GM18519 (cell line): ENCODE data around the gene PKD1L1.

Source experiments
- ATAC-seq: cut with Tn5 transposase; IDR thresholded peaks from one replicate; pipeline ENCODE4 v1.9.1; 2021; ENCODE audit warnings: mild to moderate bottlenecking, moderate library complexity; ENCODE audit not compliant: unreplicated experiment, low FRiP score

Gene PKD1L1

DNA sequence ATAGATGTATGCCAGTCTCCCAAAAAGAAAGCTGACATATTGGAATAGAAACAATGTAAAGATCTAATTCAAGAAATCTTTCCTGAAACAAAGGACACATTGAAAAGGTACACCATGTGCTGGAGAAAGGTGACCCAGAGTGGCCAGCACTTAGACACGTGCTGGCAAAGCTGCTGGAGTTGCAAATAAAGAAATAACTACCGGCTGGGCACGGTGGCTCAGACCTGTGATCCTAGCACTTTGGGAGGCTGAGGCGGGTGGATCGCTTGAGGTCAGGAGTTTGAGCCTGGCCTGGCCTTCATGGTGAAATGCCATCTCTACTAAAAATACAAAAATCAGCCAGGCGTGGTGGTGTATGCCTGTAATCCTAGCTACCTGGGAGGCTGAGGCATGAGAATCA is 35.9 kb downstream of the PKD1L1 start:
- no peak for ATAC-seq

- ATAC-seq = no peak
Observed at GRCh38 chr7:47908720-47909119, 39.5 kb downstream of the PKD1L1 start.

- ATAC-seq = no peak
Observed at GRCh38 chr7:47907981-47908616, 40.2 kb downstream of the PKD1L1 start.

- no peak for ATAC-seq
Observed at GRCh38 chr7:47906883-47907282, 41.4 kb downstream of the PKD1L1 start.

- no peak for ATAC-seq
Observed at GRCh38 chr7:47905076-47905920, 43.0 kb downstream of the PKD1L1 start.

DNA sequence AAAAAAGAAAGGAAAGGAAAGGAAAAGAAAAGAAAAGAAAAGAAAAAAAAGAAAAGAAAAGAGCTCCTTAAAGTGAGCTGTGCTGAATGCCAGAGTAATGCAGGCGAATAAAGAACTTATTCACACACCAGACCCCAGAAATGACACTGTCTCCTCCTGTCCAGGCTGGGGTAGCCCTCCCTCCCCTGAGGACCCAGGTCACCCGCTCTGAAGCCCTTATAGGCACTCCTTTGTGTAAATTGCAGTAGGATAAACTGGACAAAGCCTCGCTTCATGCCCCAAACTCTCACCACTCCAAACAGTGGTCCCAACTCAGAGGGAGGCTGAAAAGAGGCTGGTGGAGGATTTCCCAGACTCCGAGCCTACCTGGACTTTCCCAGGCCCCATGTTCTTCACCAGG is 46.3 kb downstream of the PKD1L1 start:
- ATAC-seq = no peak

DNA sequence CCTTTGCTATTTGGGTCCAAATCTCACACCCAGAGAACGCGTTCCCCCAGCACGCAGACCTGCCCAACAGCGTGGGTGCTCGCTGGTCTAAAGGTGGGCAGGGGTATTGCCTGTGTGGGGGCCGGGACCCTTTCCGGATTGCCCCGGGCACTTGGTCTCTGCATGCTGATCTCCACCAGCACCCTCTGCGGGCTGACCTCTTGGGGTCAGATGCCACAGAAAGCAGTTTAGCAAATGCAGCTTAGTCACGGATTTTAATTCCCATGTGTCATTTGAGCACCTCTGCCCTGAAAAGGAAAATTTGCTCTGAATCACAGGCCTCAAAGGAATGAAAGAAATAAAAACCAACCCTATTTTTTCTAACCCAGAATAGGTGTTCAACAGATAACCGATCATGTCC is 46.7 kb downstream of the PKD1L1 start:
- ATAC-seq = no peak

GRCh38 chr7:47897831-47898230 is 50.4 kb downstream of the PKD1L1 start:
- no peak for ATAC-seq

GRCh38 chr7:47896809-47897423 is 51.4 kb downstream of the PKD1L1 start:
- ATAC-seq = no peak

DNA sequence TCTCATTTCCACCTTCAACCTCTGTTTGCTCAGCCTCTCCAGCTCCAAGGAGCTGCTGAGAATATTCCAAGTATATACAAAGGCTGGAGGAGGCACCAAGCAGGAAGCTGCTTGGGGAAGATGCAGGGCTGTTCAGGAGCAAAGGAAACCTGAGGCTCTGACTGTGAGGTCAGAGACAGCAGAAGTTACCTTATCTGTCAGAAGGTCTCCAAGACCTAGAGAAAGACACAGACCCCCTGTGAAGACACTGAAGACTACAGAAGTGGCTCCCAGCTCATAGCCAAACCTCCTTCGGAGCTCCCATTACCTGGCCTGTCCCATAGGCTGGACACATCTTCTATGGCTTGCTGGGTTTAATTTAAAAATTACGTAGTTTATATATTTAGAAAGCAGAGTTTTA is 53.2 kb downstream of the PKD1L1 start:
- ATAC-seq = no peak

GRCh38 chr7:47893721-47894365 is 54.4 kb downstream of the PKD1L1 start:
- ATAC-seq = no peak

GRCh38 chr7:47893238-47893637 is 55.0 kb downstream of the PKD1L1 start:
- ATAC-seq = no peak

GRCh38 chr7:47890606-47891005 is 57.7 kb downstream of the PKD1L1 start:
- no peak for ATAC-seq

GRCh38 chr7:47890125-47890524 is 58.1 kb downstream of the PKD1L1 start:
- ATAC-seq = no peak

DNA sequence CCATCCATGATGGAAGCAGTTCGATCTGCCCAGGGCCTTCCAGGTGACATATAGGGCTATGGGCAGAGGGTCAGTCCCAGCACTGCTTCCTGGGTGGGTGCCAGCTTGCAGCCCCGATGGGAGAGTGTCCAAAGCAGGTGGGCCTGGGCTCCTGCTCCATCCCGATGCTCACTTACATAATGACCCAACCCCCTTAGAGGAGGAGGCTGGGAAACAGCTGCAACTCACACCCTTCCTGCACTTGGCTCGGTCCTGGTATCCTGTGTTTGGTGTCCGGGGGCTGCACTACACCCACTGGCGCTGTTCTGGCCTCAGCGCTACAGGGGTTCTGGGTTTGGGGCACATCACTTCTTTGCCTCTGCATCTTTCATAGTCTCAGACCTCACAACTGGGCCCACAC is 58.5 kb downstream of the PKD1L1 start:
- no peak for ATAC-seq

- ATAC-seq = no peak
Observed at GRCh38 chr7:47888371-47889265, 59.6 kb downstream of the PKD1L1 start.

DNA sequence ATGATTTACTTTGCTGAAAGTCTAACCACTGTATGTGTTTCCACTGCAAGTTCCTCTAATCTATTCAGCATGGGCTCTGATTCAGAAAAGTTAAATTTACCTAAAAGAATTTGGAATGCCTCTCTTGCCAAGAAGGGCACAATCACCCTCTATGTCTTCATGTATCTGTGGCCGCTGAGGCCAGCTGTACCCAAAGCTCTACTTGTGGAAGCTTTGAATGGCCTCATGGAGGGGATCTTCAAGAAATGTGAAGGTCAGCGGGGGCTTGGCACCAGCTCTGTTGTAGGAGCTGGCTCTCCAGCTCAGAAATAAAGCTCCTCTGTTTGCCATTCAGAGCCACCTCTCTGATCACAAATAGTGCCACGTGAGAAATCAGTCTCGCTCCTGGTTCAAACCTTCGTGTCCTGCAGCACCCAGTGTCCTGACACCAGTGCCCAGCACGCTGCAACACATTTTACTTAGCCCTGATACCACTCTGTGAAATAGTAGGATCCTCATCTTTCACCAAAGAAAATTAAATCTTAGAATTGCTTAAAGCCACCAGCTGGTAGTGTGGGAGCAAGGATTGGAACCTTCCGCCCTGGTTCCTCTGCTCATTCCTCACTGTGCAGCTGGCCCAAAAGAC is 61.1 kb downstream of the PKD1L1 start:
- no peak for ATAC-seq

- no peak for ATAC-seq
Observed at GRCh38 chr7:47885987-47886811, 62.1 kb downstream of the PKD1L1 start.
